NCI-H146 treated with DMSO at 0.1 percent for 48 hours (cell line): ENCODE measurements around the gene EMX2.
"Not testable (repeated sequence)": the region's sequence is repeated elsewhere in the genome, so short reads cannot be mapped to it uniquely, and the experiment has no call there.

Source experiments
- DNase-seq: peaks from one replicate; lab custom pipeline; 2025; ENCODE audit not compliant: unreplicated experiment; lab: John Stamatoyannopoulos, UW

EMX2 gene

GRCh38 chr10:117542706-117543224, at the start of gene EMX2:
Gene EMX2, plus strand, starts transcription at chr10:117542746. Its CDS starts 522 bp downstream, at chr10:117543268.
- no peak for DNase-seq

DNA sequence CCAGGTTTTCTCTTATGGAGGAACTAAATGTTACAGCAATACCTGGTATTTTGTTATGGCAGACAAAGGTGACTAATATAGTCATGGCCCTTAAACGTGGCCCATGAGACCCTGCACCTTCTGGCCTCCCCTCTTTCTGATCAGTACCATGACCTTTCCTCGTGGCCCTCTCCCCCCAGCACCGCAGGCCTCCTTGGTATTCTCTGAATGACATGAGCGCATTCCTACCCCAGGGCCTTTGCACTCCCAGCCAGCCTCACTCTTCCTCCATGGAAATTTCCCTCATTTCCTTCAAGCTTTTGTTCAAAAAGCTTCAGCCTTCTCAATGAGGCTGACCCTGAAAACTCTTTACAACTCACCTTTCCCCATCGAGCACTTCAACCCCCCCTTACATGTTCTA, 46.5 kb upstream of the EMX2 start:
- DNase-seq = no peak

GRCh38 chr10:117496616-117497028, 45.9 kb upstream of the EMX2 start:
- peak; percentile 65 for DNase-seq

DNA sequence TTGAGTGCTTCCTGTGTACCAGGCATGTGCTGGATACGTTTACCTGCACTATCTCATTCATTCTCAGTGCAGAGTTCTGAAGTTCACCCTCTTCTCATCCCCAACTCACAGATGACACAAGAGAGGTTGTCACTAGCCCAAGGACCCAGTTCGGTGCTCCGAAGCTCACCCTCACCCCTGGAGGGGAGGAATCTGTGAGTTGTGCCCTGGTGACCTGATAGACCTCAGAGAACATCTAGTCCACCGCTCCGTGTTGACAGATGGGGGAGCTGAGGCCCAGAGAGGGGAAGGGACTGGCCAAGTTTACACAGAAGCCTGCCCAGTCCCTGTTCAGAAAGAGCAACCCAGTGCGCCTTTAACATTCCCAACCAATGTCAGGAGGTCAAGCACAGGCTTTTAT, 44.8 kb upstream of the EMX2 start:
- no peak for DNase-seq

DNA sequence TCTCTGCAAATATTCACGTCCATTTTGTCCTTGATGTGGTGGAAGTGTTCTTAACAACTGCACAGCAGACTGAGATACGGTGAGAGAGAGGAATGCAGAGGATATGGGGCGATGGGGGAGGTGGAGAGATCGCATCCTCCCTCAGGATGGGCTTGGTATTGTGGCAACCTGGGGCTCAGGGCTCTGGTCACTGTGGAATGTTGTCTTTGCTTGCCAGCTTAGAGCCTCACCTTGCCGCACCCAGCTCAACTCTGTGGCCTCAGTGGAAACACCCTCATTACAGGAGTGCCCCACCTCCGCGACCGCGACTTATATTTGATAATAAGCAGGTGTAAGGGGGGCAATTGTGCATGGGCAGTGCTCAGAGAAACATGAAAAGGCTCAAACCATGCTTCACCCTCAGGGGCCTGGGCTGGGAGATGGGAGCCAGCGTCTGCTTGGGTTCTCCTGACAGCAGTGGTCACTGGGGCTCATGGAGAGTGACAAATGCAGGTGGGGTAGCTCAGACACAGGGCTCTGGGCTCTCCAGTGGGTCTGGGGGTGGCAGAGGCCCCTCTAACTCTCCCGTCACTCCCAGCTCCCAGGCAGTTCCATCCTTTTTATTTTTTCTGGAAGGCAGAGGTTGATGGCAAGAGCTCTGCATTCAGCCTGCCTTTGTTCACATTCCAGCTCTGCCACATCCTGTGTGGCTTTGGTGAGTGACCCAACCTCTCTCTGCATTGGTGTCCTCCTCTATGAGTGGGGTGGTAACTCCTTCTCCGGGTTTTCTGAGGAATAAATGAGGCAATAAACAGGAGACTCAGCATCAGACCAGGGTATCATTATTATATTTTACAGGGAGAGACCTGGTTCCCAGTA, 43.1 kb upstream of the EMX2 start:
- DNase-seq = no peak

- DNase-seq = no peak
These were observed 42.1 kb upstream of the EMX2 start for GRCh38 chr10:117500456-117500855.

- DNase-seq = no peak
These were observed 41.0 kb upstream of the EMX2 start for GRCh38 chr10:117501460-117502035.

DNA sequence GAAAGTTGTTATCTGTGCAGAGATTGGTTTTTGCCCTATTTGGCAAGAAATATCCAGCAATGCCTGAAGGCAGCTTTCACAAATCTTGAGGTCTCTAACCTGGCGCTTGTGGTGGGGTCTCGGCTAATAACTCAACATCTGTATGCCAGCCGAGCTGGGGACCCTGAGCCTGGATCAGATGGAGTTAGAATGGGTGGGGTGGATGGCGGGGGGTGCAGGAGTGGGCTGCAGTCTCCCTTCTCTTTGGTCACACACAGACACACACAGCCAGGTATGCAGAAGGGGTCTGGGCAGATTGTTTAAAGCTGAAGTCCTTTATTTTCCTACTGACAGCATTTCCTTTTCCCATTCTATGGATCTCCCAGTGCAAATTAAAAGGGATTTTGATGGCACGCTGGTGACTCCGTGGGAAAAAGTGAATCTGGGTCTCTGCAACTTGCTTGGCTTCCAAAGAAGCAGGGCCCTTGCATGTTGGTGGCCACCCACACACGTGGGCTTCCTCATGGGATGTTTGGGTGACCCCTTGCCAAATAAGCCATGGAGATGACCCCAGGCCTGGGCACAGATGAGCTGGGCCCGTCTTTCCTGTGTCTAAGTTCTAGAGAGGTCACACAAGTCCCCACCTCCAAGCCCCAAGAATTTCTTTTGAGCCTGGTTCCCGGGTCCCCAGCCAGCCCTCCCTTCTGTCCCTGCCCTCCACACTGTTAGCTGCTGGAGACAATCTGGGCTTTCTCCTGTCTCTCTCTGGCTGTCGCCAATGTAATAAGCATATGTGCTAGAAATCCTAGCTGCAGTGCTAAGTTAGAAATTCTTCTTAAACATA, 39.9 kb upstream of the EMX2 start:
- DNase-seq = no peak

DNA sequence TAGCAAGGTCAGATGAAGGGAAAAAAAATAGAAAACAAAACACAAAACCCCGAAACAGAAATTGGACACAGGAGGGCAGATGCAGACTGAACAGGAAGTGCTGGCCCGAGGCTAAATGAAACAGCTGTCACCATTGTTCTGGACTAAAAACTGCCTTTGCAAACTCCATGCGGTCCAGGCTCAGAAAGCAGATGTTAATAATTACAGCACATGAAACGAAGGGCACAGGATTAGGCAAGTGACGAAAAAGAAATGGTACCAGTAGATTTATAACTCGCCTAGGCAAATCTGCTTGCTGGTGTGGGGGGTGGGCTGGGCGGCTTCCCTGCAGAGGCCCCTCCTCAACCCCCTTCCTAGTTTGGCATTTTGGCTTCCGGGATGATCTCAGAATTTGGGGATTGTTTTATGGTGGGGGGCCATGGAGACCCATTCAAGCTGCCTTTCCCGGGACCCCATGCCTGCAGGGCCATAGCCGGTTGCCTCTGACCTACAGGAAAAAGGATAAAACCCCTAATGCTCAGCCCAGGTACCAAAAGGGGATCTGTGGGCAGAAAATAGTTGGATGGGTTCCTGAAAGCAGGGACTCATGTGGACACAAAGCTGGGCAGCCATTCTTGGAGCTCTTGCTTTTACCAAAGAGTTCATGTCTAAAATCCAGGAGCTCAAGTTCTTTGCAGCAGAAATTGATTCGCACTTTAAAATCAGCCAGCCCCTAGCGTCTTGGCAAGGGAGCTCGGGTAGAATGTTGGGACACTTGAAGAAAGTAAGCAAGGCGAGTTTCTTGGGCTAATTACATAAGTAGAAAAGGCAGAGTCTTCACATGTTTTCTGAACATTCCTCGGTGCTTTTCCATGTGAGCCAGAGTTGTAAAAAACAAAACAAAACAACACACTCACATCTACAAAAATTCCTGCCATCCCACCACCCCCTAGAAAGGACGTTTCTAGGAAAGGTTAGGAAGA, 39.0 kb upstream of the EMX2 start:
- peak; percentile 87 for DNase-seq

GRCh38 chr10:117504562-117504961, 38.0 kb upstream of the EMX2 start:
- no peak for DNase-seq

DNA sequence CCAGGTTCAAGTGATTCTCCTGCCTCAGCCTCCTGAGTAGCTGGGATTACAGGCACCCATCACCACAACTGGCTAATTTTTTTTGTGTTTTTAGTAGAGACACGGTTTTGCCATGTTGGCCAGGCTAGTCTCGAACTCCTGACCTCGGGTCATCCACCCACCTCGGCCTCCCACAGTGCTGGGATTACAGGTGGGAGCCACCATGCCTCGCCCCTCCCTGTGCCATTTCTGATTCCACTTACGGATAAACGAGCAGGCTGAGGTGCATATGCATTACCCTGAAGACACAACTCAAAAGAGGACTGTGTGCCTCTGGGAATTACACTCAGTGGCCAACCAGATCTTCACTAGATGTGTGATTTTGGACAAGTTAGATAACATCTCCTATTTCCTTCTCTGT, 35.5 kb upstream of the EMX2 start:
- not testable (repeated sequence) for DNase-seq

DNA sequence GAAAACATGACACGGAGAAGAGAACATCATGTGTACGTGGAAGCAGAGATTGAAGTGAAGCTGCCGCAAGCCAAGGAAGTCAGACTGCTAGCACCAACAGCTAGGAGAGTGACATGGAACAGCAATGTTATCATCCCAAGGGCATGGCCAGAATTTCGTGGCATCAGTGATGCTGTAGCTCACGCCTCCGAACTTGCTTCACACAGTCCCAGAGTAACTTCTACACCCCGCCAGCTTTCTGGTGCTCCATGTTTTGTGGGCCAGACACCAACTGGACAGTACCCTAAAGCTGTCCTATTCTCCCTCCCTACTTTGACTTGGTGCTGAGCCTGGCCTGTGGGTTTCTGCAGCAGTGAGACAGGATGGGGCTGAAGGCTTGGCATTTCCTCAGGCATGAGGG, 33.0 kb upstream of the EMX2 start:
- DNase-seq = no peak

DNA sequence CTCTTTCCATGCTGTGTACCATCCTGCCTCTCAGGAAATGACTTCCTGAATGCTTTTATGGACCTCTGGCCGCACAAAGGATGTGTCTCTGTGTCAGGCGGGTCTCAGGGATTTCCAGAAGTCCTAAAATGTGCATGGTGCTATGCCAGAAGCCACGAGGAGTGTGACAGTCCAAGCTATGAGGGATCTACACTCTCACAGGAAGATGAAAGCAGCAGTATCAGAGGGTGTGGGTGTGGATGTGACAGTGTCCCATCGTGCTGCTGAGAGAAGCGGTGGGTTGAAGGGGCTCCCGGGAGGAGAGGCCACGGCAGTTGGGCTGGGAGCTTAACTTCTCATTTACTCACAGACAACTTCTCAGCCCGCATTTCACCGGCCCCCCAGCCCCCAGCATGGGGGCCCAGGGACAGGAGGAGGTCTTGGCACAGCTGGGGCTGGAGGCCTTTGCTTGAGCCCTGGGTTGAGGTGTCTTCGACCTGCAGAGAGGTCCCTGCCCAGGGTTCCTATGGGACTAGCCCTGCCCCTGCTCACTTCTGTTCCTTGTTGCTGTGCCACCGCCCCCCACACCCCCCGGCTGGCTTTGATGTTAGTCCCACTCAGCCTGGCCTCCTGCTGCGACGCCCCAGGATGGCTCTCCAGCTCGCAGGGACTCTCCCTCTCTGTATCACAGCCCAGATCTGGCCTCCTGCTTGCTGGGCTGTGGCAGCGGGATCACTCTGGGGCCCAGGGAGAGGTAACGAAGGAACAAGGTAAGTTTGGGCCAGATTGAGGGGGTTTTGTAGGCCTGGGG, 30.8 kb upstream of the EMX2 start:
- no peak for DNase-seq

- no peak for DNase-seq
These were observed 27.6 kb upstream of the EMX2 start for GRCh38 chr10:117514971-117515370.

DNA sequence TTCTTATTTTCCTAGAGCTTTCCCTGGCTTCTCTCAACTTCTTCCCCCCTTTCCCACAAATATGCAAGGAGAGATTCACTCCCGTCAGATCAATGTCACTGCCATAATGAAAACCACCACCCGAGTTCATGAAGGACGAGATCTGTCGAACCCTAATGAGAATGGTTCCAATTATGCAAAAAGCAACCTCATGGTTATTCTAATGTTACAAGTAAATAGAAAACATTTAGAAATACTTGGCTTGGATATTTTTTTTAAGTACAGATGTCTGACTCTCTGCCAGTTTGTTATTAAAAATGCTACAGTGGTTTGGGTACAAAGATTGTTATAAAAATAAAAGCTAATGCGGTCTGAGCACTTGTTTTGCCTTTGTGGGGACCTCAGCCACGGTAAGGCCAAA, 25.9 kb upstream of the EMX2 start:
- no peak for DNase-seq

- DNase-seq = no peak
These were observed 24.3 kb upstream of the EMX2 start for GRCh38 chr10:117518246-117518645.

GRCh38 chr10:117519286-117519685, 23.3 kb upstream of the EMX2 start:
- no peak for DNase-seq

DNA sequence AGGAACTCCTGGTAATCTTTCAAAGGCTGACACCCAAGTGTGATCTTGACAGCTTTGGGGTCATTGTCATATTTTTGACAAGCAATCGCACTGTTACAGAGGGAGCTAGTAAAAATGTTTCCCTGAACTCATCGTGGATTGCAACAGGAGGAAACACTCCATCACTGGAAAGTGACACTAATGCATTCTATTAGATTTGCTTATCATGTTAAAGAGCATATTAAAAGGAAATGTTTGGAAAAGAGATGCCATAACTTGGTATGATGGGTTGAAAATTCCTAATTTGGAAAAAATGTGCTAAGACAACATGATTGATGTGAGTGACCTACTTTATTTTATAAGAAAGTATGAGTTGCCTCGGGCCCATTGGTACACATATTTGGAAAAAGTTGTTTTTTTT, 22.7 kb upstream of the EMX2 start:
- no peak for DNase-seq

GRCh38 chr10:117530791-117531190, 11.8 kb upstream of the EMX2 start:
- no peak for DNase-seq
